Nucleus accumbens (tissue), 56 donors: ENCODE measurements around the gene PRSS8.

Experiments
- DNase-seq, 56 donors: peaks; one replicate each; lab custom pipeline; 2025; lab: John Stamatoyannopoulos, UW

The PRSS8 gene

GRCh38 chr16:31085411-31085810, 50.1 kb downstream of the PRSS8 start:
- no peak for DNase-seq

- no peak for DNase-seq
Measured at GRCh38 chr16:31084584-31085302, 50.8 kb downstream of the PRSS8 start.

DNA sequence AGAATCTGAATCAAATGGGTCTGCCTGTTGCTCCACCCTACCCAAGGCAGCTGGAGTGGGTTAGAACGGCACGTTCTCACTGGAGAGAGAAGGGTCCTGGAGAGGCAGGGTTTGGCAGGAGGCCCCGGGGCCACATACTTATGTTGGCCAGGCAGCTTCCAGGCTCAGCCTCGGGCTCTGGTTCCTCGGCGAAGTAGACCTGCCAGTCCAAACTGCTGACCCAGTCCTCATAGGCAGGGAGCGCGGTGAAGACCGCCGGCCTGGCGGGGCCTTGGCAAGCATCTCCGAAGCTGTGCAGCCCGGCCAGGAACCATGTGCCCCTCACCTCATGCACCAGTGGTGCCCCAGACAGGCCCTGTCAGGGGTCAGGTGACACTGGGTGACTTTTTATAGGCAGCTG, 51.5 kb downstream of the PRSS8 start:
- no peak for DNase-seq

DNA sequence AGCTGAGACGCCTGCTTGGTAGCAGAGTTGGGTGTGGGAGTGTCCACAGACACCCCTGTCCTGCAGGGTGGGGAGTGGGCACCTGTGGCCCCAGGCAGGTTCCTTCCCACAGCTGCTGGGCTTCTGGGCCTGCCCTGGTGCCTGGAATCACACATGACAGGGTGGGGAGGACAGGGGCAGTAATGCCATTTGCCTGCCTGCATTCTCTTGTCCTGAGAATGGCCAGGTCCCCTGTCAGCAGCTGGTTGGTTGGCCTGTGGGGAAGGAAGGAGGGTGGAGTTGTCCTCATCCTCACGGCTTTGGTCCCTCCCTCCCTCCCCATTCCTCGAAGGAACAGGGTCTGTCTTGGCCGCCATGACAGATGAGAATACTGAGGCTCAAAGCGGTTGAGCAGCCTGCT, 52.0 kb downstream of the PRSS8 start:
- DNase-seq, result no peak

GRCh38 chr16:31083081-31083480, 52.4 kb downstream of the PRSS8 start:
- DNase-seq, result no peak

- DNase-seq, result no peak
Measured at GRCh38 chr16:31082368-31083045, 53.0 kb downstream of the PRSS8 start.
